ENCODE measurements around the gene NINJ1. TPM values are rescaled to one million over a fixed set of nuclear protein-coding genes. Genes with fewer than 3 reads are reported as not detected.

Gene NINJ1
- total RNA-seq, 4 donors from 2014 or later = 28.5 to 58.5 (median 45.7) TPM

DNA sequence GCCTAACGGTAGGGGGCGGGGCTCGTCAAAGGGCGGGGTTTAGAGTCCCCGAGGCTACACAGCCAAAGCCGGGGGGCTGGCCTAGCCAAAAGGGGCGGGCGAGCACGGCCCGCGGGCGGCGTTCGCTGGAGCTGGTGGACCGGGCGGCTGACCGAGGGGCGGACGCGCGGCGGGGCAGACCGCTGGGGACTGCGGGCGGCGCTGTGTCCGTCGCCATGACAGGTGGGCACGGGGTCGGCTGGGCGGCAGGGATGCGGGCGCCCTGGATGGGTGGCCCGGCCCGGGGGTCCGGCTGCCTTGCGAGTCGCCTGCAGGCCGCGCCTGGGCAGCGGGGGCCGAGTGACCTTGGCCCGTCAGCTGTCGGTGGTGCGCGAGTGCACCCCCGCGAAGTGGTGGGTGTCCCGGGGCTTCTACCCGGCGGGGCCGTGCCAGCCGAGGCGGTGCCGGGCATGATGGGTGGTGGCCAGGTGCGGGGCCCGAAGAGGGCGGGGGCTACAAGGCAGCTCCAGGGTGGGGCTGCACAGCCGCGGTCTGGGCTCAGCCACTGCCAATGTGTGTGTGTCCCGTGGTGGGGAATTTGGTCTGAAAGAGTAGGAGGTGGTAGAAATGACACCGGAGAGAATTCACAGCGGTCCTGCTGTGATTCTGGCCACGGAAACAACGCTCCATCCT lies 37.8 kb downstream of the NINJ1 start, which contains the start of gene CARD19:
Gene CARD19, plus strand, starts transcription at position 87 of the 672 bp plus-strand sequence. Its CDS starts 129 bp downstream, at position 216.
- Histone ChIP-seq H3K9me3 (no peaks in the 10 kb centered on the region), H3K4me1 (peaks cover 35 to 43% of the 10 kb centered on the region in 2 donors), H3K27ac (peak within 1 kb of the TSS; percentile 91 to 100 (median 100)), H3K36me3 (no peaks in the 10 kb centered on the region), H3K27me3 (no peaks in the 10 kb centered on the region), H3K4me3 (peak within 1 kb of the TSS; percentile 67 to 96 (median 90))
- ATAC-seq = peak; percentile 34 to 71
- in situ Hi-C loops (cut with MboI; ENCODE audit: low sequenced_read_pairs in 4 of 4) (no loop called here), intact Hi-C loops (cut with DNase I; ENCODE audit: low total_unique reads) (loop anchor here (2.0 to 10.0 kb wide), 6 partner anchors 36 to 1674 kb away; partner anchors contain the start of genes IARS1, NFIL3, NINJ1 and ZNF484)
- TF ChIP-seq, protein P1, sequence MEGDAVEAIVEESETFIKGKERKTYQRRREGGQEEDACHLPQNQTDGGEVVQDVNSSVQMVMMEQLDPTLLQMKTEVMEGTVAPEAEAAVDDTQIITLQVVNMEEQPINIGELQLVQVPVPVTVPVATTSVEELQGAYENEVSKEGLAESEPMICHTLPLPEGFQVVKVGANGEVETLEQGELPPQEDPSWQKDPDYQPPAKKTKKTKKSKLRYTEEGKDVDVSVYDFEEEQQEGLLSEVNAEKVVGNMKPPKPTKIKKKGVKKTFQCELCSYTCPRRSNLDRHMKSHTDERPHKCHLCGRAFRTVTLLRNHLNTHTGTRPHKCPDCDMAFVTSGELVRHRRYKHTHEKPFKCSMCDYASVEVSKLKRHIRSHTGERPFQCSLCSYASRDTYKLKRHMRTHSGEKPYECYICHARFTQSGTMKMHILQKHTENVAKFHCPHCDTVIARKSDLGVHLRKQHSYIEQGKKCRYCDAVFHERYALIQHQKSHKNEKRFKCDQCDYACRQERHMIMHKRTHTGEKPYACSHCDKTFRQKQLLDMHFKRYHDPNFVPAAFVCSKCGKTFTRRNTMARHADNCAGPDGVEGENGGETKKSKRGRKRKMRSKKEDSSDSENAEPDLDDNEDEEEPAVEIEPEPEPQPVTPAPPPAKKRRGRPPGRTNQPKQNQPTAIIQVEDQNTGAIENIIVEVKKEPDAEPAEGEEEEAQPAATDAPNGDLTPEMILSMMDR (IDR thresholded peaks at IDR 0.05 in 4 of 5, conservative IDR thresholded peaks at IDR 0.05 in 1 of 5) = peak in 1 of 5 experiments; percentile 11
- peak; percentile 99 for TF ChIP-seq POLR2A (IDR thresholded peaks at IDR 0.05)
- DNase-seq = peak; percentile 48 to 71

DNA sequence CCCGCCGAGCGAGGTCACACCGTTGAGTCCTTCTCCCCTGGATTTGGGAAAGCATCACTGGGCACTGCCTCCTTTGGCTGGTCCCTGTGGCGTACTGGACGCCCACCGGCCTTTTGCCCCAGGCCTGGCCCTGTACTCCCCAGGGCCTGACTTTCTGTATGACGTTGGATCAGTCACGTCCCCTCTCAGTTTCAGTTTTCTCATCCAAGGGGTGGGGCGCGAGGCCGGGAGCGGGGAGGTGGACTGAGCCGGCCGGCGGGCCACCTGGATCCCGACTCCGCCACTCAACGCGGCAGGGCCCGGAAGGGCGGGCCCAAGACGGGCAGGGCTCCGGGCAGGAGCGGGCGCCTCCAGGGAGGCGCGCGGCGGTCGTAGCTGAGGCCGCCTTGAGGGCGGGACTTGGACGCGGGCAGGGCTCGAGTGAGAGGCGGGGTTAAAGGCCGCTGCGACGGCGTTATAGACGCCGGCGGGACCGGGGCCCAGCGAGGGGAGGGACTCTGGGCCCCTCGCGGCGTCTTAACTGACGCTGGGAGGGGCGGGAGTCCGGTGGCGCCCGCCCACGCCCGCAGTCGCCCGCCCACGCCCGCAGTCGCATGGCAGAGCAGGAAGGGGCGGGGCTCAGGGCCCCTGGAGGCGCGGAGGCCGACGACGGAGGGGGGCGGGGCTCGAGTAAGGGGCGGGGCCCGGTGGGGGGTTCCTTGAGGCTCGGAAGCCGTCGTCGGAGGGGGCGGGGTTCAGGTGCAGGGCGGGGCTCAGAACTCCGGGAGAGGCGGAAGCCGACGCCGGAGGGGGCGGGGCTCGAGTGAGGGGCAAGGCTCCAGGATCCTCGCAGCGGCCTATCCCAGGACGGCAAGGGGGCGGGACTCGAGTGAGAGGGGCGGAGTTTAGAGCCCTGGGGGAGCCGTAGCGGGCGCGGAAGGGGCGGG lies 38.6 kb downstream of the NINJ1 start:
- peak; percentile 80 to 88 for TF ChIP-seq POLR2A (IDR thresholded peaks at IDR 0.05)
- TF ChIP-seq, protein P1 (IDR thresholded peaks at IDR 0.05 in 4 of 5, conservative IDR thresholded peaks at IDR 0.05 in 1 of 5) = no peak
- peak; percentile 57 to 64 for ATAC-seq
- in situ Hi-C loops (cut with MboI; ENCODE audit: low sequenced_read_pairs in 4 of 4) (no loop called here), intact Hi-C loops (cut with DNase I; ENCODE audit: low total_unique reads) (loop anchor here (1.0 to 10.0 kb wide), 8 partner anchors 37 to 1673 kb away; partner anchors contain the start of genes FAM120AOS, IARS1, NFIL3 and NINJ1)
- peak overlapping the region; percentile 67 to 96 (median 86) for H3K4me3 ChIP-seq
- H3K9me3 ChIP-seq = no peaks in the 10 kb centered on the region
- peaks cover 35 to 43% of the 10 kb centered on the region in 2 donors for H3K4me1 ChIP-seq
- no peaks in the 10 kb centered on the region for H3K36me3 ChIP-seq
- peak; percentile 99 to 100 for DNase-seq
- H3K27me3 ChIP-seq = no peaks in the 10 kb centered on the region
- H3K27ac ChIP-seq = peak overlapping the region; percentile 91 to 100 (median 100)

DNA sequence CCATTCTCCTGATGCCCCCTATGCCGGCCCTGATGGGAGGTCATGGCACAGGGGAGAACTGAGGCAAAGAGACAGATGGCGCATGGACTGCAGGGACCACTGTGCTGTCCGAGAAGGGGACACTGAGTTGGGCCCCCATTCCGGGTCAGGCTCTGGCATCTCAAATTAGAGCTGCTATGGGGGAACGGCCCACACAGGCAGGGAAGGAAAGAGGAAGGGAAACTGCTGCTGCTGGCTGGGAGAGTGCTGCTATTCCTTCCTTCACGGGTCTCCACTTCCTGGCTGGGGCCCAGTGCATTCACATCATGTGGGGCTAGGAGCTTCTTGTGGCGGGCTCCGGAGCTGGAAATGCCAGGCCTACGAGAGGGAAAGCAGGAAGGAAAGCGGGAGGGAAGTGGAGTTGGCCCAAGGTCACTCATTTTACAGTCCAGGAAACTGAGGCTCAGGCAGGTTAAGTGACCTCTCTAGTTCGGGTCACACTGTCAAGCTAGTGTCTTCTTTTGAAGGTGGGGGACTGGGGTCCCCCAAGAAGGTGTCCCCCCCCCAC lies 39.3 kb downstream of the NINJ1 start:
- Histone ChIP-seq H3K9me3 (no peaks in the 10 kb centered on the region), H3K27ac (peak overlapping the region; percentile 83 to 100 (median 96)), H3K4me1 (peaks cover 34 to 40% of the 10 kb centered on the region in 2 donors), H3K27me3 (no peaks in the 10 kb centered on the region), H3K4me3 (peak overlapping the region; percentile 50 to 92 (median 72)), H3K36me3 (no peaks in the 10 kb centered on the region)
- ATAC-seq = no peak
- in situ Hi-C loops (cut with MboI; ENCODE audit: low sequenced_read_pairs in 4 of 4) (no loop called here), intact Hi-C loops (cut with DNase I; ENCODE audit: low total_unique reads) (loop anchor here (1.0 to 10.0 kb wide), 7 partner anchors 38 to 1672 kb away; partner anchors contain the start of genes FAM120AOS, NFIL3, NINJ1 and ZNF484)
- TF ChIP-seq, protein P1 (IDR thresholded peaks at IDR 0.05 in 4 of 5, conservative IDR thresholded peaks at IDR 0.05 in 1 of 5) = no peak
- TF ChIP-seq POLR2A (IDR thresholded peaks at IDR 0.05) = no peak
- peak in 1 of 2 donors; percentile 69 for DNase-seq

DNA sequence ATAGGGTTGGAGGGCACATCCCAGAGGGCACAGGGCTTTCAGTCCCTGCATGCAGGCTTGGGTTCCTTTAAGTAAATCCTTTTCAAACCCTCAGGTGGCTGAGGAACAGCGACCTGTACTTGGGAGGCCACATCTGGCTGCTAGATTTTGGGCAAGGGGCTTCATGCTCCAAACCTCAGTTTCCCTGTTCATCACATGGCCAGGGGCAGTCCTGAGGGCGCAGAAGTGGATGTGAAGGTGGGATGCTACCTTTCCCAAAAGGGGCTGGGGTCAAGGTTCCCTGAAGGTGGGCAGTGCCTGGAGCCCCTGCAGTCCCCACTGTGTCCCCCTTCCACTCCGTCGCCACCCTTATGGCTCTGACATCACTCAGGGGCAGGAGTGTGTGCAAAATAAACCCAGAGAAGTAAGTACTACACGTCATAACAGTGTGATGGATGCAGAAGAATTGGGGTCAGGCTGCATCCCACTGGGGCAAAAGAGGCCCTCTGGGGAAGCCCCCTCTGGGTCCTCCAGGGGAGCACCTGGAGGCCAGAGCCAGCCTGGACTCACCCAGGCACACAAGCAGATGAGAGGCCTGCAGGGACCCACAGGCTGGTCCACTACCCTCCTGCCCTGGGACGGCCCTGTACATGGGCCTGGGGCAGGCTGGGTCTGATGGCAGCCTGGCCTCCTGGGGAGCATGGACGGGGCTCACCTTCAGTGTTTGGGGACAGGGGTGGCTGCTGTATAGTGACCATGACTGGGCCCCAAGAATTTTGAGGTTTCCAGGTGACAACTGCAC lies 40.0 kb downstream of the NINJ1 start:
- ATAC-seq (no peak), DNase-seq (peak in 1 of 2 donors; percentile 31)
- no peaks in the 10 kb centered on the region for H3K27me3 ChIP-seq
- H3K36me3 ChIP-seq = no peaks in the 10 kb centered on the region
- in situ Hi-C loops (cut with MboI; ENCODE audit: low sequenced_read_pairs in 4 of 4) = no loop called here
- H3K27ac ChIP-seq = peak overlapping the region; percentile 83 to 100 (median 96)
- TF ChIP-seq, protein P1 (IDR thresholded peaks at IDR 0.05 in 4 of 5, conservative IDR thresholded peaks at IDR 0.05 in 1 of 5) = no peak
- no peak overlapping the region for H3K4me3 ChIP-seq
- peaks cover 27 to 34% of the 10 kb centered on the region in 2 donors for H3K4me1 ChIP-seq
- H3K9me3 ChIP-seq = no peaks in the 10 kb centered on the region
- intact Hi-C loops (cut with DNase I; ENCODE audit: low total_unique reads) = loop anchor here (2.0 to 10.0 kb wide), 3 partner anchors 219 to 1071 kb away; partner anchors contain the start of genes FAM120AOS and ZNF484
